RWPE1 (cell line): ENCODE results near the gene UGT1A10.
A peak's percentile ranks its signal among the peaks of the same experiment; 100 is the strongest.
"Not testable (repeated sequence)": the region's sequence is repeated elsewhere in the genome, so short reads cannot be mapped to it uniquely, and the experiment has no call there.

Experiments used
- CTCF ChIA-PET: fragments of 350-600 bp; sonication (Branson Sonifier 250); formaldehyde crosslinking; extraction: SDS; loops from one replicate; lab custom pipeline; 2021; lab: Yijun Ruan, JAX
- POLR2A ChIA-PET: fragments of 400-600 bp; formaldehyde crosslinking; extraction: SDS; loops from one replicate; lab custom pipeline; 2020; ENCODE audit warnings: antibody characterized with exemption; ENCODE audit not compliant: low non-redundant PET; lab: Yijun Ruan, JAX
- DNase-seq: peaks from one replicate; pipeline ENCODE4 v3.0.0; 2012; ENCODE audit warnings: low spot score
- H3K27ac ChIP-seq: fragments of 450-650 bp; 2 replicates; pipeline ENCODE4 v1.5.1; 2017
- TF ChIP-seq, protein P1 (sequence below): fragments of 450-650 bp; conservative IDR thresholded peaks from 2 replicates; pipeline ENCODE4 v1.5.1; 2017; ENCODE audit warnings: low read depth, mild to moderate bottlenecking

Gene UGT1A10

DNA sequence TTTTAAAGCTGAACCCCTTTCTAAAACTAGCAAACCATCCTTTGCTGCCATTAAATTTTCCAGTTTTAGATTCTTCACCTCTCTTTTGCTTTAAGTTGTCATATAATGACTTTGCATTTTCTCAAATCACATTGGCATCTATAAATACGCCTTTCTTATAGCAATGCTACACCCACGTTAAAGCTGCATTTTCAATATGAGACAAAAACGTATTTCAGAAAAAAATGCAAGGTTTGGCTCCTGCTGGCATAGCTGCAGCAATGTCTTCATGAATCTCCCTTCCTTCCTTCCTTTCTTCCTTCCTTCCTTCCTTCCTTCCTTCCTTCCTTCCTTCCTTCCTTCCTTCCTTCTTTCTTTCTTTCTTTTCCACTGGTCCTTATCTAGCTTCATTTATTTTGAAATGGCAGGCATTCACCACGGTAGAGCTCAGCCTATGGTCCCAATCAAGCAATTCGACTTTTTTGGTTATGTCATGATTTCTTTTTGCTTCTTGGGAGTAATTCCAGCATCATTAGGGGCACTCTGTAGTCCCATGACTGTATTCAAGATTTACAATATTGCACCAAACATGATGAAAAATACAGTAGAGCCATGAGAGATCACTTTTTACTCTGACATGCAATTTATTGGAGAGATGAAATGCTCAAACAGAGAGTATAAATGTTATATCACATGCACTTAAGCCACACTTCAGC is 8.8 kb upstream of the UGT1A10 start:
- POLR2A ChIA-PET: no interaction called here
- TF ChIP-seq, protein P1, sequence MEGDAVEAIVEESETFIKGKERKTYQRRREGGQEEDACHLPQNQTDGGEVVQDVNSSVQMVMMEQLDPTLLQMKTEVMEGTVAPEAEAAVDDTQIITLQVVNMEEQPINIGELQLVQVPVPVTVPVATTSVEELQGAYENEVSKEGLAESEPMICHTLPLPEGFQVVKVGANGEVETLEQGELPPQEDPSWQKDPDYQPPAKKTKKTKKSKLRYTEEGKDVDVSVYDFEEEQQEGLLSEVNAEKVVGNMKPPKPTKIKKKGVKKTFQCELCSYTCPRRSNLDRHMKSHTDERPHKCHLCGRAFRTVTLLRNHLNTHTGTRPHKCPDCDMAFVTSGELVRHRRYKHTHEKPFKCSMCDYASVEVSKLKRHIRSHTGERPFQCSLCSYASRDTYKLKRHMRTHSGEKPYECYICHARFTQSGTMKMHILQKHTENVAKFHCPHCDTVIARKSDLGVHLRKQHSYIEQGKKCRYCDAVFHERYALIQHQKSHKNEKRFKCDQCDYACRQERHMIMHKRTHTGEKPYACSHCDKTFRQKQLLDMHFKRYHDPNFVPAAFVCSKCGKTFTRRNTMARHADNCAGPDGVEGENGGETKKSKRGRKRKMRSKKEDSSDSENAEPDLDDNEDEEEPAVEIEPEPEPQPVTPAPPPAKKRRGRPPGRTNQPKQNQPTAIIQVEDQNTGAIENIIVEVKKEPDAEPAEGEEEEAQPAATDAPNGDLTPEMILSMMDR: no peak
- no peak for DNase-seq
- H3K27ac ChIP-seq: no peak overlapping the region
- CTCF ChIA-PET: interaction anchor here (0.6 kb wide), 1 partner anchor 12 kb away, joined by 3 read pairs; no protein-coding TSS in a partner anchor

DNA sequence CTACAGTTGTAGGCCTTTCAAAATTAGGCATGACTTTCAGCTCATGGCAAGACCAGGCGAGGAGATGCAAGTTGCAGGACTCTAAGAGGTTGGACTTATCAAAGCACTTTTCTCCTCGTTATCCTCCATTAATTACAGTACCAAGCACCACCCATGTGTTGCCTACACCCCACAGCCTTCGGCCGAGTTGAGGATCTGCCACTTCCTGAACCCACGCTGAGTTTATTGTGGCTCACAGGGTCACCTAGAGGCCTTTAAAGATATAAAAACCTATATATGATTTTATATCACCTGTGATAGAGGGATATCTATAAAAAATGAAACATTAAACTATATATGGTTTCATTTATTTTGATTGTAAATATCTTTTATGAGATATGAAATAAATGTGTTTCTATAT is 2.6 kb downstream of the UGT1A10 start:
- ChIA-PET CTCF (no interaction called here), POLR2A (no interaction called here)
- no peak for DNase-seq
- H3K27ac ChIP-seq: no peak overlapping the region
- TF ChIP-seq, protein P1: no peak

DNA sequence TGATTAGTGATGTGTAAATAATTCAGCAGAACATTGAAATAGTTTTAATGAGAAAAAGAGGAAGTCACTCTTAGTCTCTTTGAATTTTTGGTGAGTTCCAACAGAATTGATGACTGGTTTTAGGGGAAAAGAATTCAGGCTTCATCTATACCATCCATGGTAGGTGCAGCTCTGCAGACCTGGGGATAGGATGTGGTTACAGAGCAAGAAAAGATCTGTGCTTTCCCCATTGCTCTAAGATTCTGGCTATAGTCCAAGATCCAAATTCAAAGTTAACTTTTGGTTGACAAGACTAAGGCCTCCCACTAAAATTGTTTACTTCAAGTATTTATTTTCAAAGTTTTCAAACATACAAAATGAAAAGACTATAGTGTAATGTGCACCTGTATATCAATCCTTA is 3.6 kb downstream of the UGT1A10 start:
- TF ChIP-seq, protein P1: no peak
- POLR2A ChIA-PET: no interaction called here
- CTCF ChIA-PET: no interaction called here
- no peak for DNase-seq
- no peak overlapping the region for H3K27ac ChIP-seq

DNA sequence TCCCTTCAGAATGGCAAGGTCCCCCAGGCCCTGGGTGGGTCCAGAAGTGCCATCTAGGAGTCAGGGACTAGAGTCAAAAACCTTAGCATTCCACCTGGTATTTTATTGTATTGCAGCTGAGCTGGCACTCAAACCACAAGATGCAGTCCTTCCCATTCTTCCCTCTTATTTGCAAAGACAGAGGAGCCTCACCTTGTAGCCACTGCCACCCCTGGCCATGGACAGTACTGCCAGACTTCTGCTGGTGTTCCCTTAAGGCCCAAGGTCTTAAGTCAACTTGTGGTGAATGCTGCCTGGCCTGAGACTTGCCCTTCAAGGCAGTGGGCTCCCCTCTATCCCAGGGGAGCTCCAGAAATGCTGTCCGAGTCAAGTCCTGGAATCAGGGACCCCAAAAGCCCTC is 6.9 kb downstream of the UGT1A10 start:
- POLR2A ChIA-PET: no interaction called here
- TF ChIP-seq, protein P1: no peak
- no peak for DNase-seq
- H3K27ac ChIP-seq: no peak overlapping the region
- CTCF ChIA-PET: interaction anchor here (0.5 to 0.6 kb wide), 2 partner anchors 132 to 273 kb away, joined by 3 read pairs; no protein-coding TSS in a partner anchor

DNA sequence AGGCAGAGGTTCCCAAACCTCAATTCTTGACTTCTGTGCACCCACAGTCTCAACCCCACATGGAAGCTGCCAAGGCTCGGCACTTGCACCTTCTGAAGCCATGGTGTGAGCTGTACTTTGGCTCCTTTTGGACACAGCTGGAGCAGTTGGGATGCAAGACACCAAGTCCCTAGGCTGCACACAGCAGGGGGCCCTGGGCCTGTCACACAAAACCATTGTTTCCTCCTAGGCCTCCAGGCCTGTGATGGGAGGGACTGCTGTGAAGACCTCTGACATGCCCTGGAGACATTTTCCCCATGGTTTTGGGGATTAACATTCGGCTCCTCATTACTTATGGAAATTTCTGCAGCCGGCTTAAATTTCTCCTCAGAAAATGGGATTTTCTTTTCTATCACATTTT is 9.8 kb downstream of the UGT1A10 start:
- DNase-seq, CTCF ChIA-PET, POLR2A ChIA-PET, H3K27ac ChIP-seq: not testable (repeated sequence)

DNA sequence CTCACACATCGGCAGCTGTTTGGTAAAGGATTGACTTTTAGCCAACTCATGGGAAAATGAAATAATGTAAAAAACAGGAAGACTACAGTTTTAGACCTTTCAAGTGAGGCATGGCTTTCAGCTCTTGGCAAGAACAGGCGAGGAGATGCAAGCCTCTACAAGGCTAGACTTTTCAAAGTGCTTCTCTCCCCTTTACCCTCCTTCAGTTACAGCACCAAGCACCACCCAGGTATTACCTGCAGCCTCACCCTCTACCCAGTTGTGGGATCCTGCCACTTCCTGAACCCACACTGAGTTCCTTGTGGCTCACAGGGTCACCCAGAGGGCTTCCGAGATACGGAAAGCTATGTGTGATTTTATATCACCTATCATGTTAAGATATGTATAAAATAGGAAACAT is 14.7 kb downstream of the UGT1A10 start:
- peak overlapping the region; percentile 45 for H3K27ac ChIP-seq
- POLR2A ChIA-PET: no interaction called here
- TF ChIP-seq, protein P1: no peak
- DNase-seq: no peak
- CTCF ChIA-PET: interaction anchor here (1.0 kb wide), 1 partner anchor 289 kb away, joined by 4 read pairs; no protein-coding TSS in a partner anchor

DNA sequence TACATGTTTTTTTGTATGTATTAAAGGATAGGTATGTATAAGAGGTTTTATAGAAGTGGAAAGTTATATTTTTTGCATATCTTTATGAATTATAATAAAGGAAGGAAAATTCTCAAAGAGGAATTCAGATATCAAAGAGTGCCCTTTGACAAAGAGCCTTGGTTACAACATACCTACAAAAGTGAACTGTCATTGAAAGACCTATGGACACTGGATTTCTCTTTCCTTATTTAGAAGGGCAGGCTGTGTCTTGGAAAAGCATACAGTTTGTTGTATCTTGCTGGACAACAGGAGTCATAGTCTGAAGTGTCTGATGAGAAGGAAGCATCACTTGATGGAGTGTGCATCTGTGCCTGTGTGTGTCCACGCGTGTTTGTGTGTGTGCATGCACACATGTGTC is 15.2 kb downstream of the UGT1A10 start:
- ChIA-PET CTCF (interaction anchor here (1.0 kb wide), 1 partner anchor 288 kb away, joined by 4 read pairs; no protein-coding TSS in a partner anchor), POLR2A (no interaction called here)
- peak overlapping the region; percentile 45; the same call in 1 of the 2 replicates for H3K27ac ChIP-seq
- TF ChIP-seq, protein P1: no peak
- no peak for DNase-seq
